HL-60 (cell line): ENCODE results near the gene CDC42BPA.

Experiments
- CTCF ChIP-seq: IDR thresholded peaks from one replicate; pipeline ENCODE4 v1.5.1; 2011; ENCODE audit warnings: low read length, control low read depth, inconsistent platforms; ENCODE audit not compliant: insufficient read depth
- POLR2AphosphoS5 ChIP-seq: IDR thresholded peaks from 2 replicates; pipeline ENCODE4 v1.6.1; 2012; ENCODE audit warnings: low read depth

GRCh38 chr1:227335242-227336020 is 17.1 kb upstream of the CDC42BPA start:
- TF ChIP-seq POLR2AphosphoS5 = no peak
- no peak for TF ChIP-seq CTCF
